ENCODE results near the gene SLC1A3. TPM values are rescaled to one million over a fixed set of nuclear protein-coding genes. Genes with fewer than 3 reads are reported as not detected.
"Not testable (repeated sequence)": the region's sequence is repeated elsewhere in the genome, so short reads cannot be mapped to it uniquely, and the experiment has no call there.

SLC1A3 gene
- total RNA-seq, 1 experiment from 2014 or later = 6.6 TPM

GRCh38 chr5:36621985-36622384 is 15.6 kb downstream of the SLC1A3 start:
- DNase-seq (ENCODE audit: low read depth, low spot score) = no peak
- in situ Hi-C loops (cut with HindIII; ENCODE audit: low pct_unique_long_range_greater_than_20kb, low sequenced_read_pairs) = no loop called here

- in situ Hi-C loops (cut with HindIII; ENCODE audit: low pct_unique_long_range_greater_than_20kb, low sequenced_read_pairs) = no loop called here
- no peak for DNase-seq (ENCODE audit: low read depth, low spot score)
Measured at GRCh38 chr5:36623832-36624231, 17.4 kb downstream of the SLC1A3 start.

- DNase-seq (ENCODE audit: low read depth, low spot score) = no peak
- in situ Hi-C loops (cut with HindIII; ENCODE audit: low pct_unique_long_range_greater_than_20kb, low sequenced_read_pairs) = no loop called here
Measured at GRCh38 chr5:36624277-36624676, 17.9 kb downstream of the SLC1A3 start.

- in situ Hi-C loops (cut with HindIII; ENCODE audit: low pct_unique_long_range_greater_than_20kb, low sequenced_read_pairs) = no loop called here
- DNase-seq (ENCODE audit: low read depth, low spot score) = no peak
Measured at GRCh38 chr5:36628695-36629094, 22.3 kb downstream of the SLC1A3 start.

GRCh38 chr5:36629729-36630128 is 23.3 kb downstream of the SLC1A3 start:
- DNase-seq (ENCODE audit: low read depth, low spot score) = no peak
- in situ Hi-C loops (cut with HindIII; ENCODE audit: low pct_unique_long_range_greater_than_20kb, low sequenced_read_pairs) = no loop called here

GRCh38 chr5:36630201-36631145 is 24.1 kb downstream of the SLC1A3 start:
- DNase-seq (ENCODE audit: low read depth, low spot score) = no peak
- in situ Hi-C loops (cut with HindIII; ENCODE audit: low pct_unique_long_range_greater_than_20kb, low sequenced_read_pairs) = no loop called here

GRCh38 chr5:36631154-36631553 is 24.7 kb downstream of the SLC1A3 start:
- DNase-seq (ENCODE audit: low read depth, low spot score) = no peak

GRCh38 chr5:36631620-36632362 is 25.4 kb downstream of the SLC1A3 start:
- in situ Hi-C loops (cut with HindIII; ENCODE audit: low pct_unique_long_range_greater_than_20kb, low sequenced_read_pairs) = no loop called here

More at GRCh38 chr5:36631154-36631553, 24.7 kb downstream of the SLC1A3 start:
- in situ Hi-C loops (cut with HindIII; ENCODE audit: low pct_unique_long_range_greater_than_20kb, low sequenced_read_pairs) = no loop called here

GRCh38 chr5:36632363-36632664 is 25.9 kb downstream of the SLC1A3 start:
- in situ Hi-C loops (cut with HindIII; ENCODE audit: low pct_unique_long_range_greater_than_20kb, low sequenced_read_pairs) = no loop called here
- DNase-seq (ENCODE audit: low read depth, low spot score) = no peak

More at GRCh38 chr5:36631620-36632362, 25.4 kb downstream of the SLC1A3 start:
- DNase-seq (ENCODE audit: low read depth, low spot score) = no peak

GRCh38 chr5:36635721-36636390 is 29.4 kb downstream of the SLC1A3 start:
- in situ Hi-C loops (cut with HindIII; ENCODE audit: low pct_unique_long_range_greater_than_20kb, low sequenced_read_pairs) = no loop called here
- no peak for DNase-seq (ENCODE audit: low read depth, low spot score)

GRCh38 chr5:36637101-36637500 is 30.7 kb downstream of the SLC1A3 start:
- in situ Hi-C loops (cut with HindIII; ENCODE audit: low pct_unique_long_range_greater_than_20kb, low sequenced_read_pairs) = no loop called here
- DNase-seq (ENCODE audit: low read depth, low spot score) = no peak

GRCh38 chr5:36637516-36637915 is 31.1 kb downstream of the SLC1A3 start:
- no peak for DNase-seq (ENCODE audit: low read depth, low spot score)
- in situ Hi-C loops (cut with HindIII; ENCODE audit: low pct_unique_long_range_greater_than_20kb, low sequenced_read_pairs) = no loop called here

- in situ Hi-C loops (cut with HindIII; ENCODE audit: low pct_unique_long_range_greater_than_20kb, low sequenced_read_pairs) = no loop called here
- no peak for DNase-seq (ENCODE audit: low read depth, low spot score)
Measured at GRCh38 chr5:36638056-36638455, 31.6 kb downstream of the SLC1A3 start.

- in situ Hi-C loops (cut with HindIII; ENCODE audit: low pct_unique_long_range_greater_than_20kb, low sequenced_read_pairs) = no loop called here
Measured at GRCh38 chr5:36640949-36641348, 34.5 kb downstream of the SLC1A3 start.

GRCh38 chr5:36641431-36641830 is 35.0 kb downstream of the SLC1A3 start:
- in situ Hi-C loops (cut with HindIII; ENCODE audit: low pct_unique_long_range_greater_than_20kb, low sequenced_read_pairs) = no loop called here
- DNase-seq (ENCODE audit: low read depth, low spot score) = no peak

More at GRCh38 chr5:36640949-36641348, 34.5 kb downstream of the SLC1A3 start:
- no peak for DNase-seq (ENCODE audit: low read depth, low spot score)

GRCh38 chr5:36642089-36642488 is 35.7 kb downstream of the SLC1A3 start:
- in situ Hi-C loops (cut with HindIII; ENCODE audit: low pct_unique_long_range_greater_than_20kb, low sequenced_read_pairs) = no loop called here
- no peak for DNase-seq (ENCODE audit: low read depth, low spot score)

GRCh38 chr5:36643162-36643561 is 36.8 kb downstream of the SLC1A3 start:
- in situ Hi-C loops (cut with HindIII; ENCODE audit: low pct_unique_long_range_greater_than_20kb, low sequenced_read_pairs) = no loop called here
- DNase-seq (ENCODE audit: low read depth, low spot score) = no peak

GRCh38 chr5:36643841-36644240 is 37.4 kb downstream of the SLC1A3 start:
- in situ Hi-C loops (cut with HindIII; ENCODE audit: low pct_unique_long_range_greater_than_20kb, low sequenced_read_pairs); DNase-seq (ENCODE audit: low read depth, low spot score): not testable (repeated sequence)
